Measurements from ENCODE around the gene DNAJC8.

Gene DNAJC8

DNA sequence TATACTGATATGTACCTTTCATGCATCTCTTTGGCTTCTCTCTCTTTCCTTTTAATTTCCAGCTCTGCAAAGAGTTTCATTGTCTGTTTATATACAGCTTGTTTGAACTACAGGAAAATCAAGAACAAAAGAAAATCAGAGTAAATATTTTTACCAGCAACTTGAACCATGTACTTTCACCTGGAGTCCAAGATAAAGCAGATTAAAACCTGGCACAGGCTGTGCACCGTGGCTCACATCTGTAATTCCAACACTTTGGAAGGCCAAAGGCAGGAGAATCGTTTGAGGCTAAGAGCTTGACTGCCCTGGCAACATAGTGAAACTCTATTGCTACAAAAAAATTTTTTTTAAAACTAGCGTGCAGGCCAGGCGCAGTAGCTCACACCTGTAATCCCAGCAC is 27.6 kb downstream of the DNAJC8 start:
- DNase-seq (ENCODE audit: low read depth in 2 of 3, low spot score in 1 of 3), result no peak

DNA sequence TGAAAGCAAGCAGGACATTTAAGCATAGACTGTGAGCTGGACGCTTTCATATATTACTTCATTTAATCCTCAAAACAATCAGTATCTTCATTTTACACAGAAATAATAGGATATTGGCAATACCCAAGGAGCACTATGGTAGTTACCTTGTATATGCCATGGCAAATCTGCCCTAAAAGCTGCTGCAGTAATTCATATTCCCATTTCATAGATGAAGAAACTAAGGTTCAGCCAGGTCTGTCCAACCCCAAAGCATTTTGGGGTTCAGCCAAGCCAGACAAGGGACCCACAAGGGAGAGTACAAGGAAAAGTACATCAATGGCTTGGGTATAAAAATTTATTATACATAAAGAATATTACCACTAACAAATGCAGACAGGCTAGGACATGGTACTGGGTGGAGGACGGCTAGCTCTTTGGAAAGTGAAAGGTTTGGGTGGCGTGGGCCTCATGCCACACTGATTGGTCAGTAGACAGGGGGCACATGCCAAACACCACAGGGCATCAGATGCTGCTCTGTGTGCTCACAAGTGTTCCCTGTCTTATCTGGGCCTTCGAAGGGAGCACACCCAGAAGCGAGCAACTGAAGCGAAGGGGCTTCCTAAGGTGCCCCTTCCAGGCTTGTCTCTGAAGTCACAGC is 32.5 kb downstream of the DNAJC8 start:
- DNase-seq (ENCODE audit: low read depth in 2 of 3, low spot score in 1 of 3), result no peak

DNA sequence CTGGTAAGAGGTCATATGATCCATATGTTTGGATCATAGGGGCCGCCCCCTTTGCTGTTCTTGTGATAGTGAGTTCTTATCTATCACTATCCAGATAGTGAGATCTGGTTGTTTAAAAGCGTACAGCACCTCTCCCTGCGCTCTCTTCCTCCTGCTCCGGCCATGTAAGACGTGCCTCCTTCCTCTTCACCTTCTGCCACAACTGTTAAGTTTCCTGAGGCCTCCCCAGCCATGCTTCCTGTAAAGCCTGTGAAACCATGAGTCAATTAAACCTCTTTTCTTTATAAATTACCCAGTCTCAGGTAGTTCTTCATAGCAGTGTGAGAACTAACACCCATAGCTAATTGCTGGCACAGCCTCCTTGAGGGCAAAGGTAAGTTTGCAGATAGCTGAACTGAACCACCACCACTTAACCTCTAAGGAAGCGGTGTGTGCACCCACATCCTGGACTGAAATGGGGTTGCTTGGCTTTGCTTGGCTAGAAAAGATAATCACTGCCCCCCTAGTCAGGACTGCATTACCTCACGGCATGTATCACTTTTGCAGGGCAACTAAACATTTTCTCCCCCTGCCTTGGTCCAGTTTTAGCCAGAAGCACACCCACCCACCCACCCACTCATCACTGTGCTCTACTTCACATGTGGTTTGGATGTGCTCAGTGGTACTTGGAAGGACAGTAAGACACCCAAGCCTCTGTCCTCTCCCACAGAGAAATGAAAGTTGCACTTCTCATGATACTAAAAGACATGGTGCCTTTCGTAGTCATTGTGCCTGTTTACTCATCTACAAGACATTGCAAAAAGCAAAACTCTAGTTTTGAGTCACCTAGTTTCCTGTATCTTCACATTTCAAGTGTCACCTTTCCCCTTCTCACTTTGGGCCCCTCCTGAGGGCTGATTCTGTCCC is 33.2 kb downstream of the DNAJC8 start:
- DNase-seq (ENCODE audit: low read depth in 2 of 3, low spot score in 1 of 3), result peak; percentile 46 to 52 (median 51)

DNA sequence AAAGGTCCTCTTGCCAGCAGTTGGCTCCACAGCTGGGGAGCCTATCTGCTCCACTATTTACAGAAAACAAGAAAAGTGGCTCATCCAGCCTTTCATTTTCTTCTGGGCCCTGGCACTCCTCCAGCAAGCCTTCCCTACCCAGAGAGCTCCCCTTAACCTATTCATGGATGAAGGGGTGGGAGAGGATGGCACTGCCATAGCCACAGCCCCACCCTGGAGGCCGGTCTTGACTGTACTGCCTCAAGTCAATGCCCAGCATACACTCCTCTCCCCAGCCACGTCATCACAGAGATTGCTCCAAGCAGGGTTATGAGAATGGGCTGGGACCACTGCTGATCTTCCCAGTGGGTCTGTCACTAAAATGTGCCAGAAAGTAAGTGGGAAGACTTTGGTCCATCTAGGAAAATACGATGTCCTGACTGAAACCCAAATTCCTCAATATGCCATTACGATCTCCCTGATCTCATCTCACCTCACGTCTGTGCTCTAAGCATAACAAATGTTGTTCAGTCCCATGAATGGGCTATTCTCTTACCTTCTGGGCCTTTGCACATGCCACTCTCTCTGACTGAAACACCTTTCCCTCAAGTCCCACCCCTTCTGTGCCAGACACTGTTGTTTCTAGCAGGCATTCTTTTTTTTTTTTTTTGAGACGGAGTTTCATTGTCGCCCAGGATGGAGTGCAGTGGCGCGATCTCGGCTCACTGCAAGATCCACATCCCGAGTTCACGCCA is 35.0 kb downstream of the DNAJC8 start:
- DNase-seq (ENCODE audit: low read depth in 2 of 3, low spot score in 1 of 3), result no peak

DNA sequence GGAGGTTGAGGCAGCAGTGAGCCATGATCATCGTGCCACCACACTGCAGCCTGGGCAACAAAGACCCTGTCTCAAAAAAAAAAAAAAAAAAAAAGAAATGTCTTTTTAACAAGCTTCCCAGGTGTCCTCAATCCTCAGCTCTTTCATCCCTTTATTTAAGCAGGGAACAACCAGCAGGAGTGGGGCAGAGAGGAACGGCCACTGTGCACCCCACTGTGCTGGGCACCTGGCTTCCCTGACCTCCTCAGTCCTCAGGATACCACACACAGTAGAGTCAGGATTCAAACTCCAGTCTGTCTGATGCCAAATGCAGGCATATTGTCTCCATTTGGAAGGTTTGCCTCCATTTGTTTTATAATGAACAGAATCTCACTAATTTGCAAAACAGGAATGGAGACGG is 36.5 kb downstream of the DNAJC8 start:
- no peak for DNase-seq (ENCODE audit: low read depth in 2 of 3, low spot score in 1 of 3)

DNA sequence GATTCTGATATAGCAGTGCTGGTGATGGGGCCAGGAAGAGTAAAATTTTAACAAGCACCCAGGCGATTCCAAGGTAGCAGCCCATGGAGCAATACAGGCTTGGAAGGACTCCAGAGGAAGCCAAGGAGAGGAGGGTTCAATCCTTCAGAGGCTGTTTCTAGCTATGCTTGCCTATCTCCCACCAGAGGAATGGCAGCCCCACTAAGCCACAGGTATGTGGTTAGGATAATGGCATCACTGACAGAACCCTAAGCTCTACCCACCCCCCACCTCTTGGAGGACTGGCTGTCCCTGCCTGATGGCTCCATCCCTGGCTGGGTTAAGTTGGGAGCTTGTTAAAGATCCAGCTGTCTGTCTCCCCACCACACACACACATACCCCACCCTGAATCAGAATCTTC is 37.0 kb downstream of the DNAJC8 start:
- DNase-seq (ENCODE audit: low read depth in 2 of 3, low spot score in 1 of 3), result no peak

DNA sequence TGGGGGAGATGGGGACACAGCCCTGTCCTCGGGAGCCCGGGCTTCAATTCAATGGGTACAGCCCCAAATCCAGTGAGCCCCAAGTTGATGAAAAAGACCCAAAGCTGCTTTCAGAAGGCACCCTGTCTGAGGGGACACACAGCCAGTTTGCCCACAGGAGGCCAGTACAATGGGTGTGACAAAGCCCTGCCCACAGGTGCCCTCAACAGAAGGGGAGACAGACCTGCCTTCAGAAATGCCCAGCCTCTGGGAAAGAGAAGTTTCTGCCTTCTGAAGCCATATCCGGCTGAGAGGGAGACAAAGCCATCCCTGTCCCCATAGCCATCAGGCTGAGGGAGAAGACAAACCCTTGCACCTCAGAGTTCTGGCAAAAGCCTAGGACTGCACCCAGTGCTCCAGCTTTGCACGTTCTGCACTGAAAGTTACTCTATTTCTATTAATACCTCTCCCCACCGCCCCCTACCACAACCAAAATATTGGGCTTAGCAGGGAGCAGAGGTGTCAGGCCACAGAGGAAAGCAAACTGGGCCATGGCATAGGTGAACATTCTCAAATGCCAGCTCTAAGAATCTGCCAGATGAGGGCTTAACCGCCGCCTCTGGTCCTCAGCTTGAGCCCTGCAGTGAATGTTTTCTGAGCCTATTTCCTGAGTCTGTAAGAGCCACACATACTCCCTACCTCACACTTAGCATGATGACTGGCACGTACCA is 38.3 kb downstream of the DNAJC8 start:
- DNase-seq (ENCODE audit: low read depth in 2 of 3, low spot score in 1 of 3), result no peak

DNA sequence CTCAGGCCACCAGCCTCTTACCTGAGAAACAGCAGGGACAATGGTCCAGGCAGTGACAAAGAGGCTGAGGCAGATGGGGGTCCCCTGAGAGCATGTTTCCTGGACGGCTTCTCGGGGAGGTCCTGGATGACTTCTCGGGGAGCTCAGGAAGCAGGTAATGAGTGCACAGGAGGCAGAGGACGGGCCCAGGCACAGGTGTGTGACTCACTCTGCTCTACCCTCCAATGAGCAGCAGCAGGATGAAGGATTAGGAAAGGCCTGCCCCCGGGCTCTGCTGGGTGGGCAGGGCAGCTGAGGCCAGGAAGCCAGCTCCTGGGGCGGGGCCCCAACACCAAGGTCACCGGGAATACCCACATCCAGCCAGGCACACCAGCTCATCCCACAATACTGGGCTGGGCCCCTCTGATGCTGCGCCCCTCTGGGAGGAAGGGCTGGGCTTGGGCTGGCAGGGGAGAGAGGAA is 39.1 kb downstream of the DNAJC8 start:
- no peak for DNase-seq (ENCODE audit: low read depth in 2 of 3, low spot score in 1 of 3)

DNA sequence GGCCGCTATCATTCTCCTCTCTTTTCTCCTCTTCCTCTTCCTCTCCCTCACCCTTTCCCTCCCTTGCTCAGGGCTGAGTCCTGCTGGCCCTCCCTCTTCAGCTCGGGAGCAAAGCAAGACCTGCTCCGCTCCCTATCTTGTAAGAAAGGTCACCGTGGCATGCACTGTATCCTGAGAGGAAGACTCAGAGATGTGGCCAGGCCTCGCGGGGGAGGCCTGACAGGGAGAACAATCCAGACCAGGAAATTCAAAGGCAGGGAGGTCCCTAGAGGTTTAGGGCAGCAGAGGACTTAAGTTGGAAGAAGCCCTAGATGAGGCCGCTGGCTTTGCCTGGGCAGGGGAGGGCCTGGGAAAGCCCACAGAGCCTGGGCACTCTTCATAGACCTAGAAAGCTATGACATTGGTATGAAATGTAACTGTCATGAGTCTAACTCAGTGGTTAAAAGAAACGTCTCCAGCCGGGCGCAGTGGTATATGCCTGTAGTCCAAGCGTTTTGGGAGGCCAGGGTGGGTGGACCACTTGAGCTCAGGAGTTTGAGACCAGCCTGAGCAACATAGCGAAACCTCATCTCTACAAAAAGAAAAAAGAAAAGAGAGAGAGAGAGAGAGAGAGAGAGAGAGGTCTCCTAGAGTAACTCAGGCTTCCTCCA is 41.7 kb downstream of the DNAJC8 start:
- DNase-seq (ENCODE audit: low read depth in 2 of 3, low spot score in 1 of 3), result no peak

DNA sequence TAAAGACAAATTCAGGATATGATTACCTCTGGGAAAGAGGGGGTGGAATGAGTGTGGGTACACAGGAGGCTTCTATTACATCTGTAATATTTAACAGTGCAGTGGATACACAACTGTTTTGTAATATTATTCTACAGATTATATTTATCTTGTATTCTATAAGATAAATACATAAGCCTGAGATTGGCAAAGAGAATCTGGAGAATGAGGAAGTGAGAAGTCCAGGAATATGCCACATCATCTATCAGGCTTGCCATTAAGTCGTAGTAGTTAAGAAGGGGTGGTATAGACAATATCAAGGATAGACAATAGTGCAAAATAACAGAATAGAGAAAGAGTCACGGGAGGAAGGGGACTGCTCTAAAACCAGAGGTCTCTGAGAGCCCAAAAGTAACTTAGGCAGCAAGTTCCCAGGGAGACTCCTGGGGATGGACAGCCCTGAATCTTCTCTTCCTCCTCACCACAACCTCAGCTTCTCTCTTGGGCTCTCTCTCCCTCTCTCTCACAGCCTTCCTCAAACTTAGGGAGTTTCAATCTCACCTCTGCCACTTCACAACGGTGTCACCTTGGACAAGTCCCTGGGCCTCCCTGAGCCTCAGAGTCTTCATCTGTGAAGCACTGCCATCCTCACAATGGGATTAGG is 42.4 kb downstream of the DNAJC8 start:
- DNase-seq (ENCODE audit: low read depth in 2 of 3, low spot score in 1 of 3), result no peak

DNA sequence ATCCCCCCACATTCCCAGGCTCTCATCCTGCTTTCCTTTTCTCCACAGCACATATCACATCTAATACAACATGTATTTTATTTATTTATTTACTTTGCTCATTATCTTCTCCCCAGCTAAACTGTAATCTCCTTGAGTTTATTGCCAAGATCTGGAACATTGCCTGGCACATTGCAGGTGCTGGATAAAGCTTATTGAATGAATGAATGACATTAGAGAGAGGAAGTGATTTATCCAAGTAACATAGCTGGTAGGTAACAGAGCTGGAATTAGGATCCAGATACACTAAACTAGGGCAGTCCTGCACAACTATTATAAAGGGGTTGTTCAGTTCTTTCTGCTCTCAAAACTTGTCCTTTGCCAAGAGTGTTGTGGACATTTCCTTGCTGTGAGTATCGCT is 47.8 kb downstream of the DNAJC8 start:
- no peak for DNase-seq (ENCODE audit: low read depth in 2 of 3, low spot score in 1 of 3)

DNA sequence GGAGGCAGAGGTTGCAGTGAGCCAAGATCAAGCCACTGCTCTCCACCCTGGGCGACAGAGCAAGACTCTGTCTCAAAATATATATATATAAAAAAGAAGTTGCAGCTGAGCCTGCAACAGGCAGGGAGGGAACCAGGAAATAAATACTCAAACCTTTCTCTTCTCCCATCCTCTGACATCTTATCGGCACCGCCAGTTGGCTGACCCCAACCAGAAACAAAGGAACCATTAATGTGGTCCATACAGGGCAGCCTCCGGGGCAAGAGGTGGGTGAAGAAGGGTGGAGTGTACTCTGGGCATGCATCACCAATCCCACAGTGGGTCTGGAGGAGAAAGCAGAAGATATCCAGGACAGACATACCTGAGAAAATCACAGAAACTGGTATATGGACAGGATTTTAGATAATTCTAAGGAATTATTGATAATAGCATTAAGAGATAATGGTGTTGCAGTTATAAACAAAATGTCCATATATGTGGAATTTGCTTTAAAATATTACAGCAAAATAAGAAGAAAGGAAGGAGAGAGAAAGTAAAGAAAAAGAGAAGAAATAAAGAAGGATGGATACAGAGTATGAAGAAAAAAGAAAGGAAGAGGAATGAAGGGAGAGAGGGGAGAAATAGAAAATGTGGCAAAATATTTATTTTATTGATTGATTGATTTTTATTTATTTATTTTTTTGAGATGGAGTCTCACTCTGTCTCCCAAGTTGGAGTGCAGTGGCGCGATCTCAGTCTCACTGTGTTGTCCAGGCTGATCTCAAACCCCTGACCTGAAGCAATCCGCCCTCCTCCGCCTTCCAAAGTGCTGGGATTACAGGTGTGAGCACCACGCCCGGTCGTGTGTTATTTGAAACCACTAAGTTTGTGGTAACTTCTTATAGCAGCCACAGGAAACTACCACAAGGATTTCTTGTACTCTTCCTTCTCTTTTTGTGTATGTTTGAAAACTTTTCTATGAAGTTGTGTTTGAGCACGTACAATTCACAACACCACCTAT is 52.2 kb downstream of the DNAJC8 start:
- no peak for DNase-seq (ENCODE audit: low read depth in 2 of 3, low spot score in 1 of 3)

DNA sequence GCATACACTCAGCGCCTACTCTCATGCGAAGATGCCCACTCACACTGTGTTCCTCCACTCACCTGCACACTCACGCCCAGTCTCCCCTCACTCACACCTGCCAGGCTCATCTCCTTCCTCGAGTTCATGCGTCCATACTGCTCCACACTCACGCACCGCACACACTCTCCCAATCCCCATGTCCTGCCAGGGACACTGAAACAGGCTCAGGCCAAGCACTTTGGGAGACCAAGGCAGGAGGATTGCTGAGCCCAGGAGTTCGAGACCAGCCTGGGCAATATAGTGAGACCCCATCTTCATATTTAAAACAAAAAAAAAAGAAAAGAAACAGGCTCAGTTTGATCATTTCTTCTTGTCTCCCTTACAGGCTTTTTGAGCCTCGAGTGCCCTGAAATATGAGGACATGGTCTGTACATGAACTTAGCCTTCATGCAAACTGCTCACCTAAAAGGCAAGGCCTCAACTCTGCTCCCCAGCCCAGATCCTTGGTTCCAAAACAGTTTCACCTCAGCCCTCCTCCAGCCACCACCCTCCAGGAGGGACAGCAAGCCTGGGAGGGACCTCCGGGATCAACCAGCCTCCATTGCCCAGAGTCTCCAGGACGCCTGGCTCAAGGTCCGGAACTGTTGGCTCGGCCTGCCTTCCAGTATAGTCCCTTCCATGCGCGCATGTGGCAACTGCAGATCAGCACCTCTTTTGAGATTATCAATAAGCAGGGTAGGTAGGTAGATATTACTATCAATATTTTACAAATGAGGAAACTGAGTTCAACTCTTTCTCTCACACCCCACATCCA is 53.9 kb downstream of the DNAJC8 start:
- no peak for DNase-seq (ENCODE audit: low read depth in 2 of 3, low spot score in 1 of 3)

DNA sequence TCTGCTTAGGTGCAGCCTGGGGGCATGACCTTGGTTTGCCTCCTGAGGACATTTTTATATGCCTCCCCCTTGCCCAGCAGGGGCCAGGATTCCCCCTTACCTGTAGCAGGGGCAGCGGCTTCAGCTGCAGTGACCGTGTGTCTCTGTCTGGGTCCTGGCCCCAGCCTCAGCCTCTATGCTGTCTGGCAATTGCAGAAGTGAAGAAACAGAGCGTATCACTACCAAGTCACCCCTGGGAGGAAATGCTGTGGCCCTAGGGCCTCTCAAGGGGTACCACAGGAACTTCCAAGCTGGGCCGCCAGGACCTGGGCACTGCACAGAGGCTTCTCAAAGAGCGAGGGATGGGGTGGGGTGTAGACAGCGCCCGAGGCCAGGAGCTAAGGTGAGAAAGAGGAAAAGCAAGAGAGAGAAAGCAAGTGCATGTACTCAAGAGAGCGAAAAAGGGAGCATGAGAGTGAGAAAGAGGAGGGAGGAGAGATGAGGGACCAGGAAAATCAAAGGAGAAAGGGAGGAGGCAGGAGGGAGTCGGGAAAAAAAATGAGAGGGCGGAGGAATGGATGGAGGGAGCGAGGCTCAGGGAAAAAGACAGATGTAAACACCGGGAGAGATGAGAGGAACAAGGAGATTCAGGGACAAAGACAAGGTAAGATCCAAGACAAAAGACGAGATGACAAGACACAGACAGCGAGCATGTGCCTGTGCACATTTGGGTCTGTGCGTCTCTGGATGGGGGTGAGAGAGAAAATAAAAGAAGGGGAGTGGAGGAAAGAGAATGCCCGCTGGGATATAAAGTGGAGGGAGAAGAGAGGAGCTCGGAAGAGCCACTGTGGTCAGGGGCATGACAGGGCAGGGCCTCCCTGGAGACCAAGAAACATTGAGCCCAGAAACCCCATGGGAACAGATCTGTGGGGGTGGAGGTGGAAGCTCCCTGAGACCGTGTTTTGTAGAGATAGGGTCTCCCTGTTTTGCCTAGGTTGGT is 56.0 kb downstream of the DNAJC8 start, which contains the start of gene PTAFR:
Gene PTAFR, minus strand, starts transcription at position 199 of the 979 bp plus-strand sequence. CDS start 25,669 bp downstream, outside the sequence.
- DNase-seq (ENCODE audit: low read depth in 2 of 3, low spot score in 1 of 3), result no peak

DNA sequence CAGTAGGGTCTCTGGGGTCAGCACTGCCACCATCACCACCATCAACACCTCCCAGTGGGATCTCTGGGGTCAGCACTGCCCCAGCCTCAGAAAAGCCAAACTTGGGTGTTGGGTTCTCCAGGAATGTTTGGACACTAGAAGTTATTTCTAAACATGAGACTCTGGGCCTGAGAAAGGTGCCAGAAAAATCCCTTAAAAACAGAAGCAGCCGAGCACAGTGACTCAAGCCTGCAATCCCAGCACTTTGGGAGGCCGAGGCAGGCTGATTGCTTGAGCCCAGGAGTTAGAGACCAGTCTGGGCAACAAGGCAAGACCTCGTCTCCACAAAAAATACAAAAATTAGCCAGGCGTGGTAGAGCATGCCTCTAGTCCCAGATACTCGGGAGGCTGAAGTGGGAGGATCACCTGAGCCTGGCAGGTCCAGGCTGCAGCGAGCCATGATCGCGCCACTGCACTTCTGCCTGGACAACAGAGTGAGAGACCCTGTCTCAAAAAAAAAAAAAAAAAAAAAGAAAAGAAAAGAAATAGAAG is 56.8 kb downstream of the DNAJC8 start:
- no peak for DNase-seq (ENCODE audit: low read depth in 2 of 3, low spot score in 1 of 3)

DNA sequence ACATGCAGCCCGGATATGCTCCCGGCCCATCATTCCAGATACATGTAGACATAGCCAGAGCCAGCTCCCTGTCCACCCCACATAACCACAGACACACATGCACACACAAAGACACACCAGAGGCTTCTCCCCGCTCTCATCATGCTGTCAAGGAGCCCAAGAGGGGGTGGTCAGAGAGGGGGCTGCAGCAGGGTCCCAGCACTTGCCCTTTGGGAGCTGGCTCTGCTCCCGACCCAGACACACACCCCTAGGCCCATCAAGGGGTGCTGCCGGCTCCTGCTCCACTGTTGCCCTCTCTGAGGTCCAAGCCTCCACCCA is 58.9 kb downstream of the DNAJC8 start:
- DNase-seq (ENCODE audit: low read depth in 2 of 3, low spot score in 1 of 3), result no peak

All from stimulated activated CD4-positive, alpha-beta T cell treated with anti-CD3 and anti-CD28 coated beads, Interleukin-12 subunit alpha, Interleukin-12 subunit beta, amount 100 ng/mL, for 48 hours (primary cell).